Measurements from ENCODE around the gene C1orf198. TPM values are rescaled to one million over a fixed set of nuclear protein-coding genes. Genes with fewer than 3 reads are reported as not detected.

The C1orf198 gene
- total and polyA plus RNA-seq, 2 of the 4 experiments (the other 2 are of a cell fraction): 67.4 to 76.2 TPM

GRCh38 chr1:230916587-230917283 lies 48.4 kb upstream of the C1orf198 start:
- H3K27me3 ChIP-seq (ENCODE audit: control insufficient read depth, insufficient read depth, low read length): no peaks in the 10 kb centered on the region
- ChIA-PET POLR2A (ENCODE audit: unreplicated experiment) (no interaction called here), CTCF (interaction anchor here (0.6 to 2.9 kb wide), 2 partner anchors 118 to 286 kb away, joined by 3 to 20 read pairs; no protein-coding TSS in a partner anchor)
- no peaks in the 10 kb centered on the region for H3K9me3 ChIP-seq (ENCODE audit: control insufficient read depth, insufficient read depth, low read length)
- no peak overlapping the region for H3K14ac ChIP-seq (replicated peaks; ENCODE audit: low read depth, low read length)
- H3K36me3 ChIP-seq (ENCODE audit: control insufficient read depth, insufficient read depth, low read length): no peaks in the 10 kb centered on the region; the same call in none of the 2 replicates
- peak overlapping the region; percentile 4; the same call in 2 of the 3 replicates for H2BK15ac ChIP-seq (ENCODE audit: low read depth, low read length)
- peaks cover 11% of the 10 kb centered on the region for H3K9me1 ChIP-seq (ENCODE audit: insufficient read depth, low read length)
- H3K9ac ChIP-seq (ENCODE audit: low read depth, low read length): no peak overlapping the region
- BruUV-seq (replicated peaks): no TSS peak
- no peak overlapping the region for H4K5ac ChIP-seq (ENCODE audit: low read depth, low read length)
- H3K18ac ChIP-seq (ENCODE audit: low read depth, low read length): no peak overlapping the region
- peaks cover 6% of the 10 kb centered on the region; the same call in 1 of the 2 replicates for H3K4me1 ChIP-seq (ENCODE audit: control insufficient read depth, insufficient read depth, low read length)
- H4K91ac ChIP-seq (ENCODE audit: insufficient read depth, low read depth, low read length): peak overlapping the region; percentile 2; the same call in 1 of the 2 replicates
- H3K79me1 ChIP-seq (ENCODE audit: low read depth in 1 of 2, low read length in 2 of 2): no peaks in the 10 kb centered on the region
- no peak overlapping the region for H3K4ac ChIP-seq (ENCODE audit: low read depth, low read length)
- H3K27ac ChIP-seq (ENCODE audit: insufficient read depth, low read length): no peak overlapping the region
- intact Hi-C loops (cut with micrococcal nuclease): loop anchor here (1.0 to 10.0 kb wide), 4 partner anchors 49 to 492 kb away; partner anchors contain the start of gene PGBD5
- WGBS, 2 experiments (ENCODE audit: extremely low coverage in 2 of 2, insufficient read length in 1 of 2): no CpG with 5 or more reads among the region's 8 CpGs
- H2AK5ac ChIP-seq (ENCODE audit: low read depth, low read length): no peak overlapping the region
- no peak overlapping the region for H2BK5ac ChIP-seq (ENCODE audit: low read depth, low read length, poor library complexity, severe bottlenecking)
- H4K20me1 ChIP-seq (ENCODE audit: insufficient read depth, low read length): no peaks in the 10 kb centered on the region
- H3K23ac ChIP-seq (ENCODE audit: low read depth, low read length): no peak overlapping the region
- dilution Hi-C loops (cut with HindIII; ENCODE audit: low sequenced_read_pairs, unreplicated experiment): no loop called here
- ATAC-seq (ENCODE audit: low read depth) (no peak), DNase-seq (no peak)
- H4K8ac ChIP-seq (ENCODE audit: low read depth in 2 of 2, low read length in 2 of 2): no peak overlapping the region
- no peak overlapping the region for H3K56ac ChIP-seq (ENCODE audit: extremely low read depth, insufficient read depth, low read length)
- no peak overlapping the region for H3K4me3 ChIP-seq (ENCODE audit: insufficient read depth, low read depth, low read length)
- in situ Hi-C loops (cut with MboI; ENCODE audit: low sequenced_read_pairs): loop anchor here (5.0 kb wide), 1 partner anchor 296 kb away; no protein-coding TSS in a partner anchor
- no peak for TF ChIP-seq NFE2L2 (IDR thresholded peaks at IDR 0.05; ENCODE audit: low read depth, low read length)
- TF ChIP-seq MAFK (IDR thresholded peaks at IDR 0.05; ENCODE audit: low read depth, low read length): no peak
- TF ChIP-seq ELK1 (IDR thresholded peaks at IDR 0.05; ENCODE audit: borderline replicate concordance, low read depth, low read length): no peak
- H2AK9ac ChIP-seq (replicated peaks; ENCODE audit: low read depth, low read length, poor library complexity): no peak overlapping the region
- H2BK20ac ChIP-seq (ENCODE audit: low read depth, low read length): peak overlapping the region; percentile 36; the same call in 1 of the 2 replicates
- H2AFZ ChIP-seq (replicated peaks; ENCODE audit: low read length, poor library complexity): peak overlapping the region; percentile 9
- H2BK120ac ChIP-seq (ENCODE audit: low read depth, low read length): no peak overlapping the region
- no peak overlapping the region for H3K4me2 ChIP-seq (ENCODE audit: low read depth, low read length)

All from IMR-90 (cell line).